Smooth muscle cell of trachea (primary cell): Measurements from ENCODE around the gene ERLEC1. TPM values are rescaled to one million over a fixed set of nuclear protein-coding genes. Genes with fewer than 3 reads are reported as not detected.

Experiments
- total RNA-seq: library from RNA; depleted of rRNA; stranded (reverse); fragments of >200 nt; gene quantifications from 2 replicates; pipeline ENCODE4 v1.2.1, GENCODE V29; 2014

Gene ERLEC1, protein sequence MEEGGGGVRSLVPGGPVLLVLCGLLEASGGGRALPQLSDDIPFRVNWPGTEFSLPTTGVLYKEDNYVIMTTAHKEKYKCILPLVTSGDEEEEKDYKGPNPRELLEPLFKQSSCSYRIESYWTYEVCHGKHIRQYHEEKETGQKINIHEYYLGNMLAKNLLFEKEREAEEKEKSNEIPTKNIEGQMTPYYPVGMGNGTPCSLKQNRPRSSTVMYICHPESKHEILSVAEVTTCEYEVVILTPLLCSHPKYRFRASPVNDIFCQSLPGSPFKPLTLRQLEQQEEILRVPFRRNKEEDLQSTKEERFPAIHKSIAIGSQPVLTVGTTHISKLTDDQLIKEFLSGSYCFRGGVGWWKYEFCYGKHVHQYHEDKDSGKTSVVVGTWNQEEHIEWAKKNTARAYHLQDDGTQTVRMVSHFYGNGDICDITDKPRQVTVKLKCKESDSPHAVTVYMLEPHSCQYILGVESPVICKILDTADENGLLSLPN
- 142 and 206 TPM in 2 replicates for total RNA-seq

DNA sequence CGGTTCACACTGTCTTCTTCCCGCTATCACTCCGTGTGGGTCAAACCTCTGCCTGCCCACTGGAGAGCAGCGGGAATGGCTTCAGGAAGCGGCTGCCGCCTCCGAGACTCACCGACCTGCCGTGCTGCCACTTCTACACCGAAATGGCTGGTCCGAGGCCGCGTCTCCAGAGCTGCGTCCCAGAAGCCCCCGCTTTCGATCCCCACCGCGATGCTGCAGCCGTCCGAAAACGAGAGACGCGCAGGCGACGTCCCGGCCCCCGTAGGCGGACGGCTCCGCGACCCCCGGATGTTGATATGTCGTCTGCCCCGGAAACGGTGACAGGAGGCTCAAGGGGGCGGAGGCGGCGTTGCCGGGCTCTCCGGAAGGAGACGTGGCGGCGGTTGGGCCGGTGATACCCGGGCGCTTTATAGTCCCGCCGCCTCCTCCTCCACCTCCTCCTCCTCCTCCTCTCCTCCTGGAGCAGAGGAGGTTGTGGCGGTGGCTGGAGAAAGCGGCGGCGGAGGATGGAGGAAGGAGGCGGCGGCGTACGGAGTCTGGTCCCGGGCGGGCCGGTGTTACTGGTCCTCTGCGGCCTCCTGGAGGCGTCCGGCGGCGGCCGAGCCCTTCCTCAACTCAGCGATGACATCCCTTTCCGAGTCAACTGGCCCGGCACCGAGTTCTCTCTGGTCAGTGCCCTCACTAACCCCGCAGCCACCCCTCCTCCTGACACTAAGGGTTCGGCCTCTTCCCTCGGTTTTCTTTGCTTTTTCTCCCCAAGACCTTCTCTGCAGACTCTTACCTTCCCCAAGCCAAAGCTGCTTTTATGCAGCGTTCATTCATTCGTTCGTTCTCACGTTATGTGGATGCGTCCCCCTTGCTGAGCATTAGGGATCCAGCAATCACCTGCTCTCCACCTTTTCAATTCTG lies at the start of gene ERLEC1, which contains the start of gene ASB3:
ERLEC1 (plus strand) TSS at position 340 of the 909 bp plus-strand sequence; CDS start at position 507, 167 bp downstream.
ASB3 (minus strand) TSS at position 249 of the 909 bp plus-strand sequence. CDS start 21,381 bp downstream, outside the sequence.

DNA sequence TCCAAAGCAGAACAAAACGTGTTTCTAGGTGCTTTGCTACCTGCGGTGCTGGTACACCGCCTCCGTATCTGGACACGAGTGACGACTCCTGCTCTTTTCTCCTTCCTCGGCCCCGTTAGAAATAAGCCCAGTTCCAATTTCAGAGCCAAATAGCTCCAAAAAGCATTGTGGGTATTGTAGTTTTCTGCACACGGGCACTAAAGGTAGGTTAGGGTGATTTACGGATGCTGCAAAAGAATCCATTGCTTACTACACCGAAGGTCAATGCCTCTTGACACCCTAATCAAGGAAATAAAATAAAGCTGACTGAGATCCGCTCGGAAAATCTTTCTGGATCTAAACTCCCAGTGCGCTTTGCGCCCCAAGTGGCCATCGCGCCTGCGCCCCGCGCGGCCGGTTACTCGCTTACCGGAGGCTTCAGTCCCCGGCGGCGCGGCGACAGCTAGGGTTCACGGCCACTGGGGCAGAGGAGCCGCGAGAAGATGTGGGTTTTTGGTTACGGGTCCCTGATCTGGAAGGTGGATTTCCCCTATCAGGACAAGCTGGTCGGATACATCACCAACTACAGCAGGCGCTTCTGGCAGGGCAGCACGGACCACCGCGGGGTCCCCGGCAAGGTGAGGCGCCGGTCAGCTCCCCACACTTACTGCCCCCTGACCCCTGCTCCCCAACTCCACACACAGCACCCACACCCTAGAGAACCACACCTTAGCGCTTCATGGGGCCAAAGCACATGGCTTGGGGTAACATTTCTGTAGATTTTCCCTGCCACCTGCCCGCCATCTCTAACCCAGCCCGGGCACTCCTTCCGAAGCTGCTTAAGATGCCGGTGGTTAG lies 19.2 kb upstream of the ERLEC1 start, which contains the start of gene CHAC2:
CHAC2 (plus strand) TSS at position 400 of the 837 bp plus-strand sequence; CDS start at position 483, 83 bp downstream.

DNA sequence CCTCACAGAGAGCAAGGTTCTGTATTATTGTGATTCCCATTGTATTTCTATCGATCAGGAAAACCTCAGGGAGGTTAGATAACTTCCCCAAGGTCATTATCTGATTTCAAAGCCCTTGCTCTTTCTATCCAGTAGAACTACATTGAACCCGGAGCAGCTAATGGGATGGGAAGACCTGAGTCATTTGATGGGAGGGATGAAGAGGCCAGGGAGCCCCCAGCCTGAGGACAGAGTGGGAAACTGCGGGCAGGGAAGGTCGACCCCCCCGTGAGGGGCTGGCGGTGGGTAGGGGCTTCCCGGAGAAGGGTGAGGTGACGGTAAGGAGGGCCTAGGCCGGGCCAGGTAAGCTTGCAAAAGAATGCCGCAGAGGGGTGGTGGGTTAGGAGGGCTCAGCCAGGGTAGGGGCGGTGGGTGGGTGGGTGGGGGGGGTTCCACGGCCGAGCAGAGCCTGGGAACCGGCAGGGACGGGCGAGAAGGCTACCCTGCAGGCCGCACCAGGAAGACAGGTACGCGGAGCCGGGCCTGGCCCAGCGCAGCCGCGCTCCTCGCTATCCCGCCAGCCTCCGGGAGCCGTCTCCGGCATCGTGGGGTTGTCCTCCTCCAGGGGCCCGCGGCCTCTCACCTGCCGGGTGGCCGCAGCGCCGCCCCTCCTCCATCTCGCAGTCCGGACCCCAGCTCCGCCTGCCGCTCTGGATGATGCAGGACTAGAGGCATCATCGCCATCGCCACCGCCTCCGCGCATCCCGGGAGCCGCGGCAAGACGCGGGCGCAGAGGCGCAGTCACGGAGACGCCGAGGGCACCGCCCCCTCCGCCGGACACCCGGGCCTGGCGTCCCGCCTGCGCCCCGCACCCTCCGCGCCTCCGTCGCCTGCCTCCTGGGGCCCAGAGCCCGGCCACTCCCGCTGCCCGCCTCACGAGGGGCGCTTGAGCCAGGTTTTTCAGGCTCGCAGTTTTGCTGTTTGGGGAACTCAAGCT lies 72.7 kb downstream of the ERLEC1 start, which contains the start of gene GPR75:
GPR75 (minus strand) TSS at position 762 of the 976 bp plus-strand sequence. CDS start 5,211 bp downstream, outside the sequence.

Other genes with a start within 250 kb of the ERLEC1 start
- 0.83 and 5.5 TPM in 2 replicates for gene CHAC2, start 19.2 kb upstream of the ERLEC1 start, total RNA-seq
- 21.3 and 35.1 TPM in 2 replicates for gene ASB3, start 91 bp upstream of the ERLEC1 start, total RNA-seq
- 1.3 and 1.5 TPM in 2 replicates for gene GPR75, start 72.9 kb downstream of the ERLEC1 start, total RNA-seq
- gene PSME4, start 183.9 kb downstream of the ERLEC1 start, total RNA-seq: 28.6 and 52.7 TPM in 2 replicates